Measurements from ENCODE around the gene TBL3. TPM values are rescaled to one million over a fixed set of nuclear protein-coding genes. Genes with fewer than 3 reads are reported as not detected.

Gene TBL3
- polyA plus RNA-seq, 2 of the 4 experiments (the other 2 are of a cell fraction): 21.9 to 42.8 TPM

DNA sequence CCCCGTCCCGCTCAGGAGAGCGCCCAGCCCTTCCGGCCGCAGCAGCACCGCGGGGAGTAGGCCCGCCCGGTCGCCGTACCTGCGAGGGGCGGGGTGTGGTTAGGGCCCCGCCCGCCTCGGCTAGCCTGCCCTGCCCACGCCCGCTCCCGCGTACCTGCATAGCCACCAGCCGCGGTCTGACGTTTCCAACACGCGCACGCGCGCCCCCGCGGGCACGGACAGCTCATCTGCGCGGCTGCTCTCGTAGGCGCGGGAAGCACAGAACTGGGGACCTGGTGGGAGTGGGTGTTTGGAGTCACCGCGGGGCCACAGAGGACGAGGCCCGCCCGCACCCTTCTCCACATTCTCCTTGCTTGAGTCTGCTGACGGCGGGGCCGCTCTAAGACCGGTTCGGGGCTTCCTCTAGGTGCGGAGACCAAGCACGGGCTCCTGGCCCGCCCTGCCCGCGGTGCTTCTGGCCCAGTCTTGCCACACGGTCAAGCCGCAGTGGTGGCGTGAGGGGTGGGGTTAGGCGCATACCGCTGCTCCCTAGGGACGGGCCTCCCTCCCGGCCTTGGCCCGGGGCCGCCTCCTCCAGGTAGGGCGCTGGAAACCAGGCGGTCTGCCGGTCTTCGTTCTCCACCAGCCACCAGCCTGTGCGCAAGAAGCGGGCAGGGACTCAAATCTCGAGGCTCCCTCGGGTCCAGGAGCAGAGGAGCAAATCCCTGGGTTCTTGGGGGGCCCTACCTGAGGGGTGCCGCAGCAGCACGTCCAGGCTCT lies 7.6 kb downstream of the TBL3 start:
- no peak for ATAC-seq
- no peak overlapping the region for H3K27ac ChIP-seq
- ChIA-PET POLR2A (interaction anchor here (2.8 kb wide), 1 partner anchor 8 kb away, joined by 13 read pairs; the partner anchor contains the start of gene TBL3), CTCF (interaction anchor here (19.7 kb wide), 1 partner anchor 25 kb away, joined by 196 read pairs; the partner anchor contains the start of gene ZNF598)
- WGBS (ENCODE audit: missing lambda C conversion rate): 94% methylated on average over 55 of the region's 70 CpGs
- DNase-seq (ENCODE audit: low read depth in 1 of 2, low spot score in 1 of 2): no peak
- H3K4me2 ChIP-seq: no peak overlapping the region
- no peak for FAIRE-seq
- H3K9me3 ChIP-seq: no peaks in the 10 kb centered on the region
- peaks cover 17% of the 10 kb centered on the region for H3K4me1 ChIP-seq
- H3K4me3 ChIP-seq: no peak overlapping the region
- TF ChIP-seq JUN (IDR thresholded peaks at IDR 0.05): 0 out of 5 replicates have a peak, but pooled peaks of 1 of the 2 experiments have one; percentile 8
- TF ChIP-seq, protein P1, sequence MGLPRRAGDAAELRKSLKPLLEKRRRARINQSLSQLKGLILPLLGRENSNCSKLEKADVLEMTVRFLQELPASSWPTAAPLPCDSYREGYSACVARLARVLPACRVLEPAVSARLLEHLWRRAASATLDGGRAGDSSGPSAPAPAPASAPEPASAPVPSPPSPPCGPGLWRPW (IDR thresholded peaks at IDR 0.05): no peak

DNA sequence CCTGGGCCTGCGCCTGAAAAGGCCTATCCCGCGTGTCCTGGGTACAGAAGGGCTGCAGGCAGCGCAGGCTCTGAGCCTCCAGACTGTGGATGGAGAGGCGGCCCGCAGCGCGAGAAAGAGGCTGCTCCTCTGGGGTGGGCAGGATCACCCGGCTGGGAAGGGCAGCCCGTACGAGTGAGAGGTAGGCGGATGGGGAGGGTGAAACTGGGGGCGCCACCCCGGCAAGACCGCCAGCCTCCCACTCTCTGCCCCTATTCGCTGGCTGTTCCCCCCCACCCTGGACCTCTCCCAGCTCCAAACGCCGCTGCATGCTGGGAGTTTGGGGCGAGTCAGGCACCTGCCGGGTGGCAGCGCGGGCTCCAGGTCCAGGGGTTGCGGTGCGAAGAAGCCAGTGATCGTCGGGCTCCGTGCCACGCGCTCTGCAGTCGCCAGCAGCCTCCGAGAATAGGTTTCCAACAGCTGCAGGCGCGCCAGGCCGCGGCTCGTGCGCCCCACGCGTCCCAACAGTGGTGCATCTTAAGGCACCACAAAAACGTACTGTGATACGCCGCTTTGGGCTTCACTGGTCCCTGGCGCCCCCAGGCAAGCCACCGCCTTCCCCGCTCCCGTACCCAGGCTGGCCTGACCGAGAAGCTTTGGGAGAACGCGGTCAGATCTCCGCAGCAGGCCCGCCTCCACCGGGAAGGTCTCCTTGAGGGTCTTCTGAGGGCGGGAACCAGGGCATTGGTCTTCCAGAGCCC lies 8.3 kb downstream of the TBL3 start:
- TF ChIP-seq SMC3 (IDR thresholded peaks at IDR 0.05) (no peak), HEYL (CRISPR knock-in tag; IDR thresholded peaks at IDR 0.05) (no peak), RNF2 (IDR thresholded peaks at IDR 0.05; ENCODE audit: borderline replicate concordance, low read depth) (no peak), POLR2A (IDR thresholded peaks at IDR 0.05; ENCODE audit: low read length) (no peak), MYC (IDR thresholded peaks at IDR 0.05; ENCODE audit: borderline replicate concordance, low read length) (no peak), RARB (CRISPR knock-in tag; IDR thresholded peaks at IDR 0.05) (no peak), KDM5A (IDR thresholded peaks at IDR 0.05) (no peak), HOXB5 (CRISPR knock-in tag; IDR thresholded peaks at IDR 0.05) (no peak), MAZ (IDR thresholded peaks at IDR 0.05; ENCODE audit: borderline replicate concordance, low read depth, low read length) (no peak), POLR2AphosphoS2 (conservative IDR thresholded peaks at IDR 0.05; ENCODE audit: low read length) (0 out of 2 replicates have a peak, but pooled peaks have one; percentile 31), HDAC2 (IDR thresholded peaks at IDR 0.05) (no peak), HOXB13 (CRISPR knock-in tag; IDR thresholded peaks at IDR 0.05; ENCODE audit: low read depth) (no peak), JUN (IDR thresholded peaks at IDR 0.05) (peak in 1 of 2 experiments; percentile 7; a peak in 1 of 5 replicates), BHLHE40 (IDR thresholded peaks at IDR 0.05; ENCODE audit: low read depth, low read length) (no peak), RCOR1 (IDR thresholded peaks at IDR 0.05; ENCODE audit: low read depth, low read length) (no peak)
- TF ChIP-seq, protein P2, sequence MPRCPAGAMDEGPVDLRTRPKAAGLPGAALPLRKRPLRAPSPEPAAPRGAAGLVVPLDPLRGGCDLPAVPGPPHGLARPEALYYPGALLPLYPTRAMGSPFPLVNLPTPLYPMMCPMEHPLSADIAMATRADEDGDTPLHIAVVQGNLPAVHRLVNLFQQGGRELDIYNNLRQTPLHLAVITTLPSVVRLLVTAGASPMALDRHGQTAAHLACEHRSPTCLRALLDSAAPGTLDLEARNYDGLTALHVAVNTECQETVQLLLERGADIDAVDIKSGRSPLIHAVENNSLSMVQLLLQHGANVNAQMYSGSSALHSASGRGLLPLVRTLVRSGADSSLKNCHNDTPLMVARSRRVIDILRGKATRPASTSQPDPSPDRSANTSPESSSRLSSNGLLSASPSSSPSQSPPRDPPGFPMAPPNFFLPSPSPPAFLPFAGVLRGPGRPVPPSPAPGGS (IDR thresholded peaks at IDR 0.05): no peak
- TF ChIP-seq, protein P3, sequence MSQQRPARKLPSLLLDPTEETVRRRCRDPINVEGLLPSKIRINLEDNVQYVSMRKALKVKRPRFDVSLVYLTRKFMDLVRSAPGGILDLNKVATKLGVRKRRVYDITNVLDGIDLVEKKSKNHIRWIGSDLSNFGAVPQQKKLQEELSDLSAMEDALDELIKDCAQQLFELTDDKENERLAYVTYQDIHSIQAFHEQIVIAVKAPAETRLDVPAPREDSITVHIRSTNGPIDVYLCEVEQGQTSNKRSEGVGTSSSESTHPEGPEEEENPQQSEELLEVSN (IDR thresholded peaks at IDR 0.05; ENCODE audit: borderline replicate concordance, low read depth): no peak
- ChIA-PET POLR2A (interaction anchor here (2.8 to 5.4 kb wide), 2 partner anchors 8 to 15 kb away, joined by 13 to 50 read pairs; partner anchors contain the start of genes RPS2 and TBL3), CTCF (interaction anchor here (19.7 kb wide), 1 partner anchor 24 kb away, joined by 196 read pairs; the partner anchor contains the start of gene ZNF598)
- Histone ChIP-seq H3K4me1 (peaks cover 20% of the 10 kb centered on the region), H3K4me2 (no peak overlapping the region), H3K9me3 (no peaks in the 10 kb centered on the region), H3K27ac (no peak overlapping the region), H3K4me3 (no peak overlapping the region)
- DNase-seq (ENCODE audit: low read depth in 1 of 2, low spot score in 1 of 2) (no peak), FAIRE-seq (no peak), ATAC-seq (no peak)
- 92% methylated on average over 33 of the region's 53 CpGs for WGBS (ENCODE audit: missing lambda C conversion rate)

DNA sequence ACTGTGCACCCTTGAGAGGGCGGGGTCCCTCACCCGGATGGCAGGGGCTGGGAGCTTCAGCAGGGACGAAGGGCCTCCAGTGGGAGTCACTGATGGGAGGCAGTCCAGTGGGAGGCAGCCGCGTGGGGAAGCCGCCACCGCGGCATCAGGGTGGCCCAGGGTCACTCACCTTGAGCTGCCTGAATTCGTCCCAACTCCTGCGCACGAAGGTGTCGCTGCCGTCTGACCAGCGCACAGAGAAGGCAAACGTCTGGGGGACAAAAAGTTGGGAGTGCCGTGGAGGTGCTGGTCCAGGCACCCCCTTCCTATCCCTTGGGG lies 8.9 kb downstream of the TBL3 start:
- POLR2A ChIA-PET: interaction anchor here (2.8 to 5.4 kb wide), 2 partner anchors 9 to 15 kb away, joined by 13 to 50 read pairs; partner anchors contain the start of genes RPS2 and TBL3
- H3K4me1 ChIP-seq: peaks cover 26% of the 10 kb centered on the region

More for the DNA sequence above, 8.9 kb downstream of the TBL3 start:
- no peak overlapping the region for H3K4me3 ChIP-seq
- no peak for DNase-seq (ENCODE audit: low read depth in 1 of 2, low spot score in 1 of 2)
- no peak overlapping the region for H3K27ac ChIP-seq
- no peaks in the 10 kb centered on the region for H3K9me3 ChIP-seq
- H3K4me2 ChIP-seq: no peak overlapping the region
- no peak for FAIRE-seq
- CTCF ChIA-PET: interaction anchor here (19.7 kb wide), 1 partner anchor 24 kb away, joined by 196 read pairs; the partner anchor contains the start of gene ZNF598
- 91% methylated on average over 9 of the region's 16 CpGs for WGBS (ENCODE audit: missing lambda C conversion rate)
- no peak for TF ChIP-seq GATA3 (IDR thresholded peaks at IDR 0.05; ENCODE audit: borderline replicate concordance)
- 0 out of 2 replicates have a peak, but pooled peaks have one; percentile 24 for TF ChIP-seq POLR2AphosphoS2 (conservative IDR thresholded peaks at IDR 0.05; ENCODE audit: low read length)
- no peak for ATAC-seq
